OCI-LY1 (cell line): ENCODE measurements around the gene CACNA2D3.

ENCODE experiments used
- H2AFZ ChIP-seq: fragments of 200-600 bp; sonication (generic), shearing (Covaris generic); 2 replicates; pipeline ENCODE4 v1.6.0; 2014; ENCODE audit warnings: antibody characterized with exemption, mild to moderate bottlenecking, low read length
- H3F3A ChIP-seq: fragments of 200-600 bp; sonication (generic), shearing (Covaris generic); 2 replicates; pipeline ENCODE4 v1.6.0; 2014; ENCODE audit warnings: mild to moderate bottlenecking, antibody characterized with exemption, low read length, moderate library complexity; ENCODE audit not compliant: insufficient read depth
- H3K27ac ChIP-seq: fragments of 200-600 bp; sonication (generic); 2 replicates; pipeline ENCODE4 v1.5.1; 2014; ENCODE audit warnings: low read length, mixed run types, mild to moderate bottlenecking, low read depth; ENCODE audit not compliant: poor library complexity, severe bottlenecking
- H3K27me3 ChIP-seq: fragments of 200-600 bp; sonication (generic); 2 replicates; pipeline ENCODE4 v1.6.0; 2014; ENCODE audit warnings: antibody characterized with exemption, mild to moderate bottlenecking, low read length, moderate library complexity; ENCODE audit not compliant: insufficient read depth
- H3K36me3 ChIP-seq: fragments of 200-600 bp; sonication (generic); 2 replicates; pipeline ENCODE4 v1.6.1; 2014; ENCODE audit warnings: mild to moderate bottlenecking, antibody characterized with exemption, low read length, moderate library complexity, mixed read lengths; ENCODE audit not compliant: insufficient read depth
- H3K4me1 ChIP-seq: fragments of 200-600 bp; sonication (generic); 2 replicates; pipeline ENCODE4 v1.5.1; 2014; ENCODE audit warnings: mild to moderate bottlenecking, low read length, moderate library complexity; ENCODE audit not compliant: insufficient read depth, severe bottlenecking
- H3K4me2 ChIP-seq: fragments of 200-600 bp; sonication (generic), shearing (Covaris generic); 2 replicates; pipeline ENCODE4 v1.6.1; 2014; ENCODE audit warnings: low read length
- H3K4me3 ChIP-seq: fragments of 200-600 bp; sonication (generic); 2 replicates; pipeline ENCODE4 v1.5.1; 2014; ENCODE audit warnings: low read length, low read depth, mild to moderate bottlenecking, mixed read lengths; ENCODE audit not compliant: poor library complexity, severe bottlenecking
- H3K79me2 ChIP-seq: fragments of 200-600 bp; shearing (Covaris generic); 2 replicates; pipeline ENCODE4 v1.6.1; 2016; ENCODE audit warnings: mixed run types, low read length, mixed read lengths; ENCODE audit not compliant: insufficient read depth
- H3K9ac ChIP-seq: fragments of 200-600 bp; sonication (generic), shearing (Covaris generic); 2 replicates; pipeline ENCODE4 v1.6.1; 2014; ENCODE audit warnings: mild to moderate bottlenecking, low read length, mixed read lengths
- H3K9me2 ChIP-seq: fragments of 200-600 bp; sonication (generic), shearing (Covaris generic); 2 replicates; pipeline ENCODE4 v1.6.1; 2014; ENCODE audit warnings: low read depth, mild to moderate bottlenecking, low read length, mixed read lengths
- H3K9me3 ChIP-seq: fragments of 200-600 bp; shearing (Covaris generic); 2 replicates; pipeline ENCODE4 v1.6.1; 2014; ENCODE audit warnings: low read length, mixed read lengths
- H4K20me1 ChIP-seq: fragments of 200-600 bp; sonication (generic), shearing (Covaris generic); 2 replicates; pipeline ENCODE4 v1.6.0; 2016; ENCODE audit warnings: mild to moderate bottlenecking, low read length; ENCODE audit not compliant: insufficient read depth
- CTCF ChIP-seq: fragments of 200-600 bp; sonication (generic), shearing (Covaris generic); IDR thresholded peaks from 2 replicates; pipeline ENCODE4 v1.5.1; 2017; ENCODE audit warnings: mild to moderate bottlenecking, antibody characterized with exemption, low read length, moderate library complexity, mixed read lengths
- EZH2 ChIP-seq: fragments of 200-600 bp; sonication (generic), shearing (Covaris generic); IDR thresholded peaks from 2 replicates; pipeline ENCODE4 v1.8.0; 2017; ENCODE audit warnings: borderline replicate concordance, mixed run types, mild to moderate bottlenecking, antibody characterized with exemption, low read length, moderate library complexity, mixed read lengths

CACNA2D3 gene

GRCh38 chr3:54591157-54591556 lies 468.8 kb downstream of the CACNA2D3 start:
- no peaks in the 10 kb centered on the region for H3K4me1 ChIP-seq
- H3K9me2 ChIP-seq = no peaks in the 10 kb centered on the region
- no peak overlapping the region for H2AFZ ChIP-seq
- H3K36me3 ChIP-seq = no peaks in the 10 kb centered on the region
- TF ChIP-seq CTCF (no peak), EZH2 (no peak)
- H3K9ac ChIP-seq = no peak overlapping the region
- H4K20me1 ChIP-seq = no peaks in the 10 kb centered on the region
- H3K79me2 ChIP-seq = no peaks in the 10 kb centered on the region
- H3K27me3 ChIP-seq = no peaks in the 10 kb centered on the region
- no peaks in the 10 kb centered on the region for H3F3A ChIP-seq
- H3K4me3 ChIP-seq = no peak overlapping the region
- H3K27ac ChIP-seq = no peak overlapping the region
- no peak overlapping the region for H3K4me2 ChIP-seq
- H3K9me3 ChIP-seq = no peaks in the 10 kb centered on the region

- Histone ChIP-seq H4K20me1 (no peaks in the 10 kb centered on the region), H3K9me3 (no peaks in the 10 kb centered on the region), H3K4me2 (no peak overlapping the region), H3K9me2 (no peaks in the 10 kb centered on the region), H3K27me3 (no peaks in the 10 kb centered on the region), H3F3A (no peaks in the 10 kb centered on the region), H3K9ac (no peak overlapping the region), H3K79me2 (no peaks in the 10 kb centered on the region), H3K27ac (no peak overlapping the region), H3K4me3 (no peak overlapping the region), H3K4me1 (no peaks in the 10 kb centered on the region), H3K36me3 (no peaks in the 10 kb centered on the region), H2AFZ (no peak overlapping the region)
- no peak for TF ChIP-seq CTCF
- TF ChIP-seq EZH2 = no peak
Measured at GRCh38 chr3:54593653-54594052, 471.3 kb downstream of the CACNA2D3 start.

- H2AFZ ChIP-seq = no peak overlapping the region
- H3K79me2 ChIP-seq = no peaks in the 10 kb centered on the region
- H3K27me3 ChIP-seq = no peaks in the 10 kb centered on the region
- H3K4me3 ChIP-seq = no peak overlapping the region
- no peak overlapping the region for H3K4me2 ChIP-seq
- H4K20me1 ChIP-seq = no peaks in the 10 kb centered on the region
- no peaks in the 10 kb centered on the region for H3K9me2 ChIP-seq
- no peaks in the 10 kb centered on the region for H3K9me3 ChIP-seq
- no peaks in the 10 kb centered on the region for H3K36me3 ChIP-seq
- no peaks in the 10 kb centered on the region for H3K4me1 ChIP-seq
- H3F3A ChIP-seq = no peaks in the 10 kb centered on the region
- no peak overlapping the region for H3K9ac ChIP-seq
- H3K27ac ChIP-seq = no peak overlapping the region
- TF ChIP-seq EZH2 (no peak), CTCF (no peak)
Measured at GRCh38 chr3:54596087-54596486, 473.7 kb downstream of the CACNA2D3 start.
